Glutamatergic neuron (in vitro differentiated cells): ENCODE measurements around the gene FALEC. TPM values are rescaled to one million over a fixed set of nuclear protein-coding genes. Genes with fewer than 3 reads are reported as not detected.
A peak's percentile ranks its signal among the peaks of the same experiment; 100 is the strongest.

Source experiments
- DNase-seq: peaks from one replicate; pipeline ENCODE4 v3.0.0; 2022
- H3K27ac Mint-ChIP-seq: one replicate; pipeline ENCODE4 v1.8.0; 2020; ENCODE audit warnings: mild to moderate bottlenecking, mixed read lengths, inconsistent platforms; ENCODE audit not compliant: unreplicated experiment
- H3K27me3 Mint-ChIP-seq: one replicate; pipeline ENCODE4 v1.8.0; 2020; ENCODE audit warnings: mild to moderate bottlenecking, moderate library complexity, mixed read lengths, inconsistent platforms; ENCODE audit not compliant: unreplicated experiment
- H3K36me3 Mint-ChIP-seq: one replicate; pipeline ENCODE4 v1.8.0; 2020; ENCODE audit warnings: mild to moderate bottlenecking, mixed read lengths, inconsistent platforms; ENCODE audit not compliant: unreplicated experiment
- H3K4me1 Mint-ChIP-seq: one replicate; pipeline ENCODE4 v1.8.0; 2020; ENCODE audit warnings: mild to moderate bottlenecking, low read depth, mixed read lengths, inconsistent platforms; ENCODE audit not compliant: unreplicated experiment
- H3K4me3 Mint-ChIP-seq: one replicate; pipeline ENCODE4 v1.8.0; 2020; ENCODE audit warnings: mild to moderate bottlenecking, mixed read lengths, inconsistent platforms; ENCODE audit not compliant: unreplicated experiment
- H3K9me3 Mint-ChIP-seq: one replicate; pipeline ENCODE4 v1.8.0; 2020; ENCODE audit warnings: mild to moderate bottlenecking, moderate library complexity, mixed read lengths, inconsistent platforms; ENCODE audit not compliant: unreplicated experiment
- total RNA-seq: library from RNA; stranded (reverse); fragmentation: NEBNext Ultra II Directional; extraction: Animal tissue kit (Norgen Biotek cat#: 25700); gene quantifications from one replicate; pipeline ENCODE4 v1.2.1, GENCODE V29; 2021; ENCODE audit not compliant: unreplicated experiment
- TF ChIP-seq, protein P1 (sequence below): fragments of 200-600 bp; sonication (generic); IDR thresholded peaks from one replicate; pipeline ENCODE4 v1.5.0; 2021; ENCODE audit not compliant: partially characterized antibody, unreplicated experiment

The FALEC gene
- total RNA-seq, 1 donor from 2014 or later: not detected

GRCh38 chr1:150511551-150511950 lies 4.0 kb upstream of the FALEC start:
- H3K4me1 Mint-ChIP-seq: peaks cover 28% of the 10 kb centered on the region
- peaks cover 6% of the 10 kb centered on the region for H3K36me3 Mint-ChIP-seq
- H3K4me3 Mint-ChIP-seq: no peak overlapping the region
- H3K9me3 Mint-ChIP-seq: peaks cover 18% of the 10 kb centered on the region
- TF ChIP-seq, protein P1, sequence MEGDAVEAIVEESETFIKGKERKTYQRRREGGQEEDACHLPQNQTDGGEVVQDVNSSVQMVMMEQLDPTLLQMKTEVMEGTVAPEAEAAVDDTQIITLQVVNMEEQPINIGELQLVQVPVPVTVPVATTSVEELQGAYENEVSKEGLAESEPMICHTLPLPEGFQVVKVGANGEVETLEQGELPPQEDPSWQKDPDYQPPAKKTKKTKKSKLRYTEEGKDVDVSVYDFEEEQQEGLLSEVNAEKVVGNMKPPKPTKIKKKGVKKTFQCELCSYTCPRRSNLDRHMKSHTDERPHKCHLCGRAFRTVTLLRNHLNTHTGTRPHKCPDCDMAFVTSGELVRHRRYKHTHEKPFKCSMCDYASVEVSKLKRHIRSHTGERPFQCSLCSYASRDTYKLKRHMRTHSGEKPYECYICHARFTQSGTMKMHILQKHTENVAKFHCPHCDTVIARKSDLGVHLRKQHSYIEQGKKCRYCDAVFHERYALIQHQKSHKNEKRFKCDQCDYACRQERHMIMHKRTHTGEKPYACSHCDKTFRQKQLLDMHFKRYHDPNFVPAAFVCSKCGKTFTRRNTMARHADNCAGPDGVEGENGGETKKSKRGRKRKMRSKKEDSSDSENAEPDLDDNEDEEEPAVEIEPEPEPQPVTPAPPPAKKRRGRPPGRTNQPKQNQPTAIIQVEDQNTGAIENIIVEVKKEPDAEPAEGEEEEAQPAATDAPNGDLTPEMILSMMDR: no peak
- peaks cover 10% of the 10 kb centered on the region for H3K27me3 Mint-ChIP-seq
- H3K27ac Mint-ChIP-seq: no peak overlapping the region
- no peak for DNase-seq

DNA sequence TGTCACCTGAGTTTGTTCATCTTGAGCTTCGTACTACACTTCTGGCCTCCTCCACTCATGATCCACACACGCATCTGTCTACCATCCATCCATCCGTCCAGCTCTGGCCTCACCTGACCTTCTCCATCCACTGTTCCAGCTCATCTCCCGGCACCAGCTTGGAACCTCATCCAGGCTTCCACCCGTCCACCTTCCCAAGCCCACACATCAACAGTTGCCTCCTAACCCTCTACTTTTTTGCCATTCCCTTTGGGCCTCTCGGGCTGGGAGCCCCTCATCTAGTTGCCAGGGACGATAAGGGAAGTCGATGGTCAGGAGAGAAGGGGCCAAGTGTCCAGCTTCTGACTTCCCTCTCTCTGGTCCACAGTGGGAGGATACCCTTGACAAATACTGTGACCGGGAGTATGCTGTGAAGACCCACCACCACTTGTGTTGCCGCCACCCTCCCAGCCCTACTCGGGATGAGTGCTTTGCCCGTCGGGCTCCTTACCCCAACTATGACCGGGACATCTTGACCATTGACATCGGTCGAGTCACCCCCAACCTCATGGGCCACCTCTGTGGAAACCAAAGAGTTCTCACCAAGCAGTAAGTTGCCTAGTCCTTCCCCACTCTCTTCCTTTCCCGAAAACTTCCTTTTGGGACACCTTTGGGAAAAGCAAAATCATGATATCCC lies 3.4 kb upstream of the FALEC start:
- Mint-ChIP-seq H3K36me3 (peaks cover 6% of the 10 kb centered on the region), H3K27ac (no peak overlapping the region), H3K4me3 (peak overlapping the region; percentile 36), H3K9me3 (peaks cover 17% of the 10 kb centered on the region), H3K27me3 (peaks cover 10% of the 10 kb centered on the region), H3K4me1 (peaks cover 29% of the 10 kb centered on the region)
- DNase-seq: no peak
- TF ChIP-seq, protein P1: no peak

DNA sequence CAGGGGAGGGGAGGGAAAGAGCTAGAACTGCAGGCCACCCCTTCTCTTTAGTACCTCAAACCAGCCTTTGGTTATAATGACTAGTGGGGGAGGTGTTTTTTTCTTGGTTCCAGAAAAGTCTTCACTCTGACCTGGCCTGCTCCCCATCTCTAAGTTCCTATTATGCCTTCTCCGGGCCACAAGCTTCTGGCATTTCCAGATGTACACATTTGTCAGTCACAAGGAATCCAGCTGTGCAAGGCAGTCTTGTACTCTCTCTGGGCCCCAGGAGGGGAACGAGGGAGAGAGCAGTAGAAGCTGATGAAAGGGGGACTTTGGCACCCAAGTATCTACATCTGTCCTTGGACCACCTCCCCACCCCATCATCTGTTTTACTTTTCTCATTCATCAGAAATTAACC lies 2.7 kb upstream of the FALEC start:
- Mint-ChIP-seq H3K36me3 (peaks cover 6% of the 10 kb centered on the region), H3K4me1 (peaks cover 29% of the 10 kb centered on the region), H3K27ac (no peak overlapping the region), H3K9me3 (peaks cover 17% of the 10 kb centered on the region), H3K27me3 (peaks cover 8% of the 10 kb centered on the region), H3K4me3 (peak overlapping the region; percentile 11)
- no peak for DNase-seq
- TF ChIP-seq, protein P1: no peak

DNA sequence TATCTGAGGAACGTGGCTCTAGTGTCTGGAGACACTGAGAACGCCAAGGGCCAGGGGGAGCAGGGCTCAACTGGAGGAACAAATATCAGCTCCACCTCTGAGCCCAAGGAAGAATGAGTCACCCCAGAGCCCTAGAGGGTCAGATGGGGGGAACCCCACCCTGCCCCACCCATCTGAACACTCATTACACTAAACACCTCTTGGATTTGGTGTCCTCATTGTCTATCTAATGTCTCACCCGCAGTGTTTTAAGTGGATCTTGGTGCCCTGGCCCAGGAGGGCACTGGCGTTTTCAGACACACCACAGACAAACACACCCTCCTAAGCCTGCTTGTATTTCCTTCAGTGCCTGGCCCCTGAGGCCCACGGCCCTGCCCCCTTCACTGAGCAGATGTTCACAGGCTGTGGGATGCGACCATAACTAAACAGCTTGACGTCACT lies 2.2 kb upstream of the FALEC start:
- Mint-ChIP-seq H3K27me3 (peaks cover 8% of the 10 kb centered on the region), H3K27ac (peak overlapping the region; percentile 49), H3K4me1 (peaks cover 29% of the 10 kb centered on the region), H3K9me3 (peaks cover 17% of the 10 kb centered on the region), H3K4me3 (peak overlapping the region; percentile 42), H3K36me3 (peaks cover 6% of the 10 kb centered on the region)
- peak; percentile 43 for DNase-seq
- TF ChIP-seq, protein P1: no peak

DNA sequence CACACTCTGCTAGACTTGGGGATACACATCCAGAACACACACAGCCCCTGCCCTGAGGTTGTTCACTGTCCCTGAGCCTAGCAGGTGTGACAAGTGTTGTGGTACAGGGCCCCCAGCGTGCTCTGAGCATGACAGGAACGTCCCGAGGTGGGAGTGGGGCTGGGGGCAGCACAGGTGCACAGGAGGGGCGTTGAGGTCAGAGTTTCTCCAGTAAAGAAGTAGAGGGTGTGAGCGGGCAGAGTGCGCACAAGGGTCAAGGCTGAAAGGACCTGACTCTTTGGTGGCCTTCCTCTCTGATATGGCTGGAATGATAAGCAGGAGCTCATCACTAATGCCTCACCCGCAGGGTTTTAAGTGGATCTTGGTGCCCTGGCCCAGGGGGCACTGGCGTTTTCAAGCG lies 1.3 kb upstream of the FALEC start:
- TF ChIP-seq, protein P1: no peak
- Mint-ChIP-seq H3K27me3 (peaks cover 8% of the 10 kb centered on the region), H3K9me3 (peaks cover 17% of the 10 kb centered on the region), H3K4me1 (peaks cover 29% of the 10 kb centered on the region), H3K27ac (peak overlapping the region; percentile 28), H3K36me3 (peaks cover 6% of the 10 kb centered on the region), H3K4me3 (peak overlapping the region; percentile 95)
- DNase-seq: no peak
